ENCODE data around the gene GZF1.
A peak's percentile ranks its signal among the peaks of the same experiment; 100 is the strongest.

GZF1 gene

DNA sequence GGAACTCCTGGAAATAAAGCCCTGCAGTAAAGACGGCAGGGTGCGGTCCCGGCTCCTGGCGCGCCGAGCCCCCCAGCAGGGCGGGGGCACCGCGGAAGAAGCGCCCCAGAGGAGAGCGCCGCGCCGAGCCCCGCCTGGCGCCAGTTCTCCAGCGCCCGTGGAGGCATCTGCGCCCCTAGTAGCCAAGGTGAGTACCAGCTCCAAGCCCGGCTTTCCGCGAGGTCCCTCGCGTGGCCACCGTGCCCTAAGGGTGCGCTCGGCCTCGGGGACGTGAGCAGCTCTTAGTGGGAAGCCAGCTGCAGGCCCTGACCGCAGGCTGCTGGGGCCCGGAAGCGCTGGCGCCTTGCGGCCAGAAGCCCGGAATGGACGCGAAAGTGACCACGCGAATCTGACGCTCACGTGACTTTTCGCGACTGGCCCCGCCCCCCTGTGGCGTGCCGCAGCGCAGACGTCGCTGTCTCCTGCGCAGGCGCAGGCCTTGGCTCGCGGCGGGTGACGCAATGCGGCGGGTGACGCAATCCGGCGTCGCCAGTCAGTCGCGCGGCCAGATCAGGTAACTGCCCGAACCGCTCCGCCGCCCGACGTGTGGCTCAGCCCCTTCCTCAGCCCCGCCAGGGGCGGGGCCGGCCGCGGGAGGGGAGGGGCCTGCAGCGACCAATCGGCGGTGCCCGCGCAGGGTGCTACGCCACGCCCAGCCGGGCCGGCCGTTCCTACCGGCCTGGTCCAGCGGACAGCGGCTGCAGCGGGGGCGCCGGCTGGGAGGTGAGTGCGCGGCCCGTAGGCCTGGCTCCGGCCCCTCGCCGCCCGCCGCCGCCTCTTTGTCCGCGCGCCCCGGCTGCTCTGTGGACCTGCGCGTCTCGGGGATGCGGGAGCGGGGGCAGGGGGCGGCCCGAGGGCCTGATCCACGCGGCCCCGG is at the start of gene GZF1:
GZF1 (plus strand) TSS at position 707 of the 916 bp plus-strand sequence. CDS start 2,202 bp downstream, outside the sequence.
- no peaks in the 10 kb centered on the region for H3K9me3 ChIP-seq (ENCODE audit: insufficient read depth, low read depth, low read length)
- H3K4me1 ChIP-seq (ENCODE audit: insufficient read depth, low read length), result peaks cover 23% of the 10 kb centered on the region
- H3K4me3 ChIP-seq (ENCODE audit: low read length), result peak within 1 kb of the TSS; percentile 88
- H3K36me3 ChIP-seq (ENCODE audit: insufficient read depth, low read depth, low read length), result peaks cover 19% of the 10 kb centered on the region
- H3K27ac ChIP-seq (ENCODE audit: low read length), result peak within 1 kb of the TSS; percentile 45
- no peaks in the 10 kb centered on the region for H3K27me3 ChIP-seq (ENCODE audit: insufficient read depth, low read length)
- H3K9ac ChIP-seq (ENCODE audit: low read depth, low read length), result peak within 1 kb of the TSS; percentile 96

- Histone ChIP-seq H3K9ac (ENCODE audit: low read depth, low read length) (no peak overlapping the region), H3K4me3 (ENCODE audit: low read length) (no peak overlapping the region)
Measured at GRCh38 chr20:23313271-23313670, 48.7 kb upstream of the GZF1 start.

GRCh38 chr20:23314699-23315098 is 47.3 kb upstream of the GZF1 start:
- no peak overlapping the region for H3K9ac ChIP-seq (ENCODE audit: low read depth, low read length)
- no peaks in the 10 kb centered on the region for H3K4me1 ChIP-seq (ENCODE audit: insufficient read depth, low read length)
- no peaks in the 10 kb centered on the region for H3K27me3 ChIP-seq (ENCODE audit: insufficient read depth, low read length)
- no peak overlapping the region for H3K4me3 ChIP-seq (ENCODE audit: low read length)
- no peak overlapping the region for H3K27ac ChIP-seq (ENCODE audit: low read length)
- no peaks in the 10 kb centered on the region for H3K36me3 ChIP-seq (ENCODE audit: insufficient read depth, low read depth, low read length)
- H3K9me3 ChIP-seq (ENCODE audit: insufficient read depth, low read depth, low read length), result no peaks in the 10 kb centered on the region

More at GRCh38 chr20:23313271-23313670, 48.7 kb upstream of the GZF1 start:
- Histone ChIP-seq H3K36me3 (ENCODE audit: insufficient read depth, low read depth, low read length) (no peaks in the 10 kb centered on the region), H3K27ac (ENCODE audit: low read length) (no peak overlapping the region), H3K4me1 (ENCODE audit: insufficient read depth, low read length) (no peaks in the 10 kb centered on the region), H3K27me3 (ENCODE audit: insufficient read depth, low read length) (no peaks in the 10 kb centered on the region), H3K9me3 (ENCODE audit: insufficient read depth, low read depth, low read length) (no peaks in the 10 kb centered on the region)

- Histone ChIP-seq H3K4me1 (ENCODE audit: insufficient read depth, low read length) (no peaks in the 10 kb centered on the region), H3K9me3 (ENCODE audit: insufficient read depth, low read depth, low read length) (no peaks in the 10 kb centered on the region), H3K4me3 (ENCODE audit: low read length) (no peak overlapping the region), H3K27ac (ENCODE audit: low read length) (no peak overlapping the region), H3K9ac (ENCODE audit: low read depth, low read length) (no peak overlapping the region), H3K27me3 (ENCODE audit: insufficient read depth, low read length) (no peaks in the 10 kb centered on the region), H3K36me3 (ENCODE audit: insufficient read depth, low read depth, low read length) (no peaks in the 10 kb centered on the region)
Measured at GRCh38 chr20:23315099-23315498, 46.9 kb upstream of the GZF1 start.

DNA sequence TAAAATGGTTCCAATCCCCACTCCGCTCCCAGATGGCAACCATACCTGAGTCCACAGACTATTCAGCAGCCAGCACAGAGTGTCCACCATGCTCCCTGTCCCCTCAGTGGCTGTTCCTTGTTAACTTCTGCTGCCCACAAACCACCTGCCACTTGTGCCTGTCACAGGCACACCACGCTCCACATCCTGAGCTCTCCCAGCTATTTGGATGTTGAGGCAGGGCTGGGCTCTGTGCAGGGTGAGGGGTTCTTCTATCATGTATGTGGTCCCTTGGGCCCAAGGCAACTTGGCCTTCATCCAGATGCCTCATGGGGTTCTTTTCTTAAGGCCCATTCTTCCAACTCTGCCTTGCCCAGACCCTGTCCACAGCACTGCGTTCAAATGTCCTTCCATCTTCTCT is 45.4 kb upstream of the GZF1 start:
- Histone ChIP-seq H3K9ac (ENCODE audit: low read depth, low read length) (no peak overlapping the region), H3K9me3 (ENCODE audit: insufficient read depth, low read depth, low read length) (no peaks in the 10 kb centered on the region), H3K4me1 (ENCODE audit: insufficient read depth, low read length) (no peaks in the 10 kb centered on the region), H3K36me3 (ENCODE audit: insufficient read depth, low read depth, low read length) (no peaks in the 10 kb centered on the region), H3K4me3 (ENCODE audit: low read length) (no peak overlapping the region), H3K27me3 (ENCODE audit: insufficient read depth, low read length) (no peaks in the 10 kb centered on the region), H3K27ac (ENCODE audit: low read length) (no peak overlapping the region)

DNA sequence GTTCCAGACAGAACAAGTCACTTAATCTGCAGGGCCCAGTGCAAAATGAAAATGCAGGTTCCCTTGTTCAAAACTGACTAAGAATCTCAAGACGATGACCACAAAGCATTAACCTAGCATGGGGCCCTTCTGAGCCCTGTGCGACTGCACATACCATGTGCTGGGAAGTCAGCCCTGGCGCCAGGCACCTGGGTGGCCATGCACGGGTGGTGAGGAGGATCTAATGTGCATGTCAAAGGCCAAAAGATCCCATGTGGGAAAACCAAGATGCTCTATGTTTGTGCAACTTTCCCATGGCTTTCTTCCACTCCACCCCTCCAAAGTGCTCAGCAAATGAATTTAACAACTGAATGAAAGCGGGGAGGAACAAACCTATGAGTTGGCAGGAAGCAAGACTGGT is 44.9 kb upstream of the GZF1 start:
- Histone ChIP-seq H3K27me3 (ENCODE audit: insufficient read depth, low read length) (no peaks in the 10 kb centered on the region), H3K27ac (ENCODE audit: low read length) (no peak overlapping the region), H3K36me3 (ENCODE audit: insufficient read depth, low read depth, low read length) (no peaks in the 10 kb centered on the region), H3K4me1 (ENCODE audit: insufficient read depth, low read length) (no peaks in the 10 kb centered on the region), H3K4me3 (ENCODE audit: low read length) (no peak overlapping the region), H3K9ac (ENCODE audit: low read depth, low read length) (no peak overlapping the region), H3K9me3 (ENCODE audit: insufficient read depth, low read depth, low read length) (no peaks in the 10 kb centered on the region)

- H3K9ac ChIP-seq (ENCODE audit: low read depth, low read length), result no peak overlapping the region
- H3K36me3 ChIP-seq (ENCODE audit: insufficient read depth, low read depth, low read length), result no peaks in the 10 kb centered on the region
- no peaks in the 10 kb centered on the region for H3K4me1 ChIP-seq (ENCODE audit: insufficient read depth, low read length)
- H3K9me3 ChIP-seq (ENCODE audit: insufficient read depth, low read depth, low read length), result no peaks in the 10 kb centered on the region
- H3K4me3 ChIP-seq (ENCODE audit: low read length), result no peak overlapping the region
- no peaks in the 10 kb centered on the region for H3K27me3 ChIP-seq (ENCODE audit: insufficient read depth, low read length)
- no peak overlapping the region for H3K27ac ChIP-seq (ENCODE audit: low read length)
Measured at GRCh38 chr20:23318347-23318746, 43.6 kb upstream of the GZF1 start.

DNA sequence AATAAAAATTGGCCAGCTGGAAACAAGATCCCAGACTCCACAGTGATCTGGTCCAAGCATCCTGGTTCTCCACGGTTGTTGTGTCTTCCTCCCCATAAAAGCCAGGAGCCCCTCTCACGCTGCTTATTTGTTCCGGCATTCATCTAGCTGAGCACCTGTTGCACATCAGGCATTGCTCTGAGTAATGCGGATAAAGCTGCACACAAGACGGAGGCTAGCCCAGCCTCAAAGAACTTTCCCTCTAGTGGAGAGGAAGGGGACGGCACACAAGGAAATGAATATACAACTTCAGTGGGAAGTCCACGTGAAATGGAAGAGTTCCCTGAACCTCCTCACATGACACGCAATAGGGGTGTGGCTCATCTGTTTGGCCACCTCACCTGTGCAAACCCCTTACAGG is 41.7 kb upstream of the GZF1 start:
- H3K27me3 ChIP-seq (ENCODE audit: insufficient read depth, low read length), result no peaks in the 10 kb centered on the region
- no peaks in the 10 kb centered on the region for H3K9me3 ChIP-seq (ENCODE audit: insufficient read depth, low read depth, low read length)
- H3K4me3 ChIP-seq (ENCODE audit: low read length), result no peak overlapping the region
- 0 out of 2 replicates have a peak, but pooled peaks cover 3% of the 10 kb centered on the region for H3K4me1 ChIP-seq (ENCODE audit: insufficient read depth, low read length)
- H3K27ac ChIP-seq (ENCODE audit: low read length), result no peak overlapping the region
- H3K9ac ChIP-seq (ENCODE audit: low read depth, low read length), result no peak overlapping the region
- no peaks in the 10 kb centered on the region for H3K36me3 ChIP-seq (ENCODE audit: insufficient read depth, low read depth, low read length)

DNA sequence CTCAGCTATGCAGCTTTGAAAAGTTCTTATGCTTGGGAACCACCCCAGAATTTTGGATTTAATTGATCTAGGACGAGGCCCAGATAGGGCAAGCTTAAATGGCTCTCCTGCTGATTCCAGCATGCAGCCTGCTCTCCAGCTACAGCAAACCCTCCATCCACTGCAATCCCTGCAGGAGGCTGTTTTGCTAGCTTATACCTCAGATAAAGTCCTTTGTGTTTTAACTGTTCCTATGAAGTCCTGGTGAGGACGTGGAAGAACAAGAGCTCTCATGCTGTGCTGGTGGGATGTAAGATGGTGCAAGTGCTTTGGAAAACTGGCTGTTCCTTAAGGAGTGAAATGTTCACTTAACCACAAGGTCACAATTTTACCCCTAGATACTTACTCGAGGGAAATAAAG is 36.9 kb upstream of the GZF1 start:
- Histone ChIP-seq H3K27ac (ENCODE audit: low read length) (no peak overlapping the region), H3K4me3 (ENCODE audit: low read length) (no peak overlapping the region), H3K4me1 (ENCODE audit: insufficient read depth, low read length) (0 out of 2 replicates have a peak, but pooled peaks cover 3% of the 10 kb centered on the region), H3K9me3 (ENCODE audit: insufficient read depth, low read depth, low read length) (no peaks in the 10 kb centered on the region), H3K27me3 (ENCODE audit: insufficient read depth, low read length) (no peaks in the 10 kb centered on the region), H3K36me3 (ENCODE audit: insufficient read depth, low read depth, low read length) (no peaks in the 10 kb centered on the region), H3K9ac (ENCODE audit: low read depth, low read length) (no peak overlapping the region)

GRCh38 chr20:23326774-23327173 is 35.2 kb upstream of the GZF1 start:
- H3K27me3 ChIP-seq (ENCODE audit: insufficient read depth, low read length), result no peaks in the 10 kb centered on the region
- H3K27ac ChIP-seq (ENCODE audit: low read length), result no peak overlapping the region
- no peak overlapping the region for H3K9ac ChIP-seq (ENCODE audit: low read depth, low read length)
- 0 out of 2 replicates have a peak, but pooled peaks cover 3% of the 10 kb centered on the region for H3K4me1 ChIP-seq (ENCODE audit: insufficient read depth, low read length)
- H3K9me3 ChIP-seq (ENCODE audit: insufficient read depth, low read depth, low read length), result no peaks in the 10 kb centered on the region; the same call in 1 of the 2 replicates
- H3K4me3 ChIP-seq (ENCODE audit: low read length), result no peak overlapping the region
- H3K36me3 ChIP-seq (ENCODE audit: insufficient read depth, low read depth, low read length), result no peaks in the 10 kb centered on the region

- H3K9me3 ChIP-seq (ENCODE audit: insufficient read depth, low read depth, low read length), result no peaks in the 10 kb centered on the region; the same call in 1 of the 2 replicates
- no peaks in the 10 kb centered on the region for H3K27me3 ChIP-seq (ENCODE audit: insufficient read depth, low read length)
- no peak overlapping the region for H3K4me3 ChIP-seq (ENCODE audit: low read length)
- H3K4me1 ChIP-seq (ENCODE audit: insufficient read depth, low read length), result 0 out of 2 replicates have a peak, but pooled peaks cover 3% of the 10 kb centered on the region
- H3K9ac ChIP-seq (ENCODE audit: low read depth, low read length), result no peak overlapping the region
- no peaks in the 10 kb centered on the region for H3K36me3 ChIP-seq (ENCODE audit: insufficient read depth, low read depth, low read length)
- H3K27ac ChIP-seq (ENCODE audit: low read length), result no peak overlapping the region
Measured at GRCh38 chr20:23327617-23328333, 34.2 kb upstream of the GZF1 start.

All from iPS-20b (cell line).